Esophagus squamous epithelium (tissue), 4 donors: Measurements from ENCODE around the gene CDC42.

Experiments
- CTCF ChIP-seq, 6 experiments: fragments of 450-650 bp in 4 of 6; fragments of 200-600 bp in 2 of 6; sonication (generic) in 2 of 6; IDR thresholded peaks; one replicate each; pipeline ENCODE4 v1.5.1; 2016 to 2019; ENCODE audit warnings: antibody characterized with exemption in 6 of 6, mild to moderate bottlenecking in 4 of 6, moderate library complexity in 4 of 6
- POLR2A ChIP-seq, 4 donors: fragments of 450-650 bp; IDR thresholded peaks; one replicate each; pipeline ENCODE4 v1.6.1; 2017; ENCODE audit warnings: antibody characterized with exemption in 4 of 4, mild to moderate bottlenecking in 4 of 4, moderate library complexity in 3 of 4

- TF ChIP-seq POLR2A (IDR thresholded peaks at IDR 0.05) = no peak
- TF ChIP-seq CTCF (IDR thresholded peaks at IDR 0.05) = no peak
These were observed 78.6 kb downstream of the CDC42 start for GRCh38 chr1:22131062-22131461.
